ENCODE measurements around the gene TPRG1.

TPRG1 gene

GRCh38 chr3:189167027-189167766, 4.6 kb upstream of the TPRG1 start:
- Mint-ChIP-seq H3K27ac (no peak overlapping the region), H3K36me3 (ENCODE audit: low read depth) (no peaks in the 10 kb centered on the region), H3K9me3 (no peaks in the 10 kb centered on the region), H3K4me1 (no peaks in the 10 kb centered on the region), H3K4me3 (no peak overlapping the region), H3K27me3 (ENCODE audit: low read depth) (peaks cover 3% of the 10 kb centered on the region)
- TF ChIP-seq CTCF (IDR thresholded peaks at IDR 0.05; ENCODE audit: unreplicated experiment in 3 of 3) = no peak

GRCh38 chr3:189168711-189169110, 3.1 kb upstream of the TPRG1 start:
- no peaks in the 10 kb centered on the region for H3K9me3 Mint-ChIP-seq
- no peak overlapping the region for H3K27ac Mint-ChIP-seq
- no peaks in the 10 kb centered on the region for H3K36me3 Mint-ChIP-seq (ENCODE audit: low read depth)
- H3K27me3 Mint-ChIP-seq (ENCODE audit: low read depth) = peaks cover 3% of the 10 kb centered on the region
- TF ChIP-seq CTCF (IDR thresholded peaks at IDR 0.05; ENCODE audit: unreplicated experiment in 3 of 3) = no peak
- no peaks in the 10 kb centered on the region for H3K4me1 Mint-ChIP-seq
- no peak overlapping the region for H3K4me3 Mint-ChIP-seq

GRCh38 chr3:189169728-189170127, 2.0 kb upstream of the TPRG1 start:
- no peak overlapping the region for H3K4me3 Mint-ChIP-seq
- H3K27me3 Mint-ChIP-seq (ENCODE audit: low read depth) = peaks cover 2% of the 10 kb centered on the region
- TF ChIP-seq CTCF (IDR thresholded peaks at IDR 0.05; ENCODE audit: unreplicated experiment in 3 of 3) = no peak
- no peaks in the 10 kb centered on the region for H3K36me3 Mint-ChIP-seq (ENCODE audit: low read depth)
- H3K9me3 Mint-ChIP-seq = no peaks in the 10 kb centered on the region
- no peak overlapping the region for H3K27ac Mint-ChIP-seq
- H3K4me1 Mint-ChIP-seq = no peaks in the 10 kb centered on the region

- Mint-ChIP-seq H3K36me3 (ENCODE audit: low read depth) (no peaks in the 10 kb centered on the region), H3K27me3 (ENCODE audit: low read depth) (no peaks in the 10 kb centered on the region)
Observed at GRCh38 chr3:189170559-189170958, 1.2 kb upstream of the TPRG1 start.

GRCh38 chr3:189172668-189173419, 1.1 kb downstream of the TPRG1 start:
- H3K27ac Mint-ChIP-seq = no peak overlapping the region
- no peak for TF ChIP-seq CTCF (IDR thresholded peaks at IDR 0.05; ENCODE audit: unreplicated experiment in 3 of 3)
- peaks cover 2% of the 10 kb centered on the region for H3K9me3 Mint-ChIP-seq
- no peaks in the 10 kb centered on the region for H3K4me1 Mint-ChIP-seq
- no peak overlapping the region for H3K4me3 Mint-ChIP-seq
- H3K36me3 Mint-ChIP-seq (ENCODE audit: low read depth) = no peaks in the 10 kb centered on the region
- H3K27me3 Mint-ChIP-seq (ENCODE audit: low read depth) = no peaks in the 10 kb centered on the region

More at GRCh38 chr3:189170559-189170958, 1.2 kb upstream of the TPRG1 start:
- H3K4me1 Mint-ChIP-seq = no peaks in the 10 kb centered on the region
- H3K27ac Mint-ChIP-seq = no peak overlapping the region
- no peak overlapping the region for H3K4me3 Mint-ChIP-seq
- no peaks in the 10 kb centered on the region for H3K9me3 Mint-ChIP-seq
- TF ChIP-seq CTCF (IDR thresholded peaks at IDR 0.05; ENCODE audit: unreplicated experiment in 3 of 3) = no peak

Measured in nephron (organoid).